GM18867 (cell line): ENCODE results near the gene CAMK2N2.

ENCODE experiments used
- ATAC-seq: cut with Tn5 transposase; IDR thresholded peaks from one replicate; pipeline ENCODE4 v1.9.1; 2021; ENCODE audit warnings: mild to moderate bottlenecking, moderate library complexity; ENCODE audit not compliant: unreplicated experiment

Gene CAMK2N2

DNA sequence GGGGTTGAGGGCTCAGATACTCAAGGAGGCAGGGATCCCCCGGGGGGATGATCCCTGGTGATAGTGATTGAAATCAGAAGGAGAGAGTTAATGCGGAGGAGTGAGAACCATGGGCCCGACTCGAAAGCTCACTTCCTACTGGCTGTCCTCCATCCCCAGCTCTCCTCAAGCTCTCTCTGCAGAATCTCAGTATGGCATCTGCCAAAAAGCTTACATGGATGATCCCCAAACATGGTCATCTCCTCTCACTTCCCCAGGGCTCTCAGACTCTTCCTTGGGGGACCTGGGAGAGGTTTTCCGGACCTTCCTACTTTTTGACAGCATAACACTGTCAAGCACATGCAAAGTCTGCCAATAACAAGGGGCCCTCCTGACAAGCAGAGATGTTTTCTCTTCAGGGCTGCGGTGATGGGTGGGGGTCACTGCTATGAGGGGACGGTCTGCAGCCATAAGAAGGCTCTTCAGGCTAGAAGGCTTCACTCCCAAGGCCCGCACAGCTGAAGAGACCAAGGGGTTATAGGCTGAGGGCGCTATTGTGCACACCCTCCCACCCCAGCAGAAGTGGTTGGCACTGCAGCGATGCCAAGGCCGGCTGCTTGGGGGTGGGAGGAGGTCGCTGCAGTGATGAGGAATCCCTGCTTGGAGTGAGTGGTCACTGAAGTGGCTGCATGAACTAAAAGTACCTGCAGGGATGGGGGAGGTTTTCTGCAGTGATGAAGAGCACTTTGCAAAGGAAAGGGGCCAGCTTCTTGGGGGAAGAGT is 32.8 kb downstream of the CAMK2N2 start:
- ATAC-seq: no peak

GRCh38 chr3:184227481-184227935 is 33.8 kb downstream of the CAMK2N2 start:
- peak; percentile 36 for ATAC-seq

DNA sequence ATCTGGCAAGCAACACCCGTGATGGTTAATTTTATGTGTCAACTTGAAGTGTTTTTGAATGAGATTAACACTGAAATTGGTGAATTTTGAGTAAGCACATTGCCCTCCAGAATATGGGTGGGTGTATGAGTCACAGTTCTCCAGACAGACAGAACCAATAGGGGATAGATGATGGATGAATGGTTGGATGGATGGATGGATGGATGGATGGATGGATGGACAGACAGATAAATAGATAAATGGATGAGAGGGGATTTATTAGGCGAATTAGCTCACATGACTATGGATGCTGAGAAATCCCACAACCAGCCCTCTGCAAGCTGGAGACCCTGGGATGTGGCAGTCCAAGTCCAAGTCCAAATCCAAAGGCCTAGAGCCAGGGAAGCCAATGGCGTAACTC is 37.4 kb downstream of the CAMK2N2 start:
- no peak for ATAC-seq

DNA sequence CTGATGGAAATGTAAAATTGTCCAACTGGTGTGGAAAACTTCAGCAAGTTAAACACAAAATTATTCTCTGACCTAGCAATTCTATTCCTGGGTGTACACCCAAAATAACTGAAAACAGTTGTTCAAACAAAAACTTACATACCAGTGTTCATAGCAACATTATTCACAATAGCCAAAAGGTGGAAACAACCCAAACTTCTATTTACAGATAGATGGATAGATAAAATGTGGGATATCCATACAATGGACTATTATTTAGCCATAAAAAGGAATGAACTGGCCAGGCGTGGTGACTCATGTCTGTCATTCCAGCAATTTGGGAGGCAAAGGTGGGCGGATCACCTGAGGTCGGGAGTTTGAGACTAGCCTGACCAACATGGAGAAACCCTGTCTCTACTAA is 38.8 kb downstream of the CAMK2N2 start:
- ATAC-seq: no peak

GRCh38 chr3:184218814-184219213 is 42.5 kb downstream of the CAMK2N2 start:
- ATAC-seq: no peak

DNA sequence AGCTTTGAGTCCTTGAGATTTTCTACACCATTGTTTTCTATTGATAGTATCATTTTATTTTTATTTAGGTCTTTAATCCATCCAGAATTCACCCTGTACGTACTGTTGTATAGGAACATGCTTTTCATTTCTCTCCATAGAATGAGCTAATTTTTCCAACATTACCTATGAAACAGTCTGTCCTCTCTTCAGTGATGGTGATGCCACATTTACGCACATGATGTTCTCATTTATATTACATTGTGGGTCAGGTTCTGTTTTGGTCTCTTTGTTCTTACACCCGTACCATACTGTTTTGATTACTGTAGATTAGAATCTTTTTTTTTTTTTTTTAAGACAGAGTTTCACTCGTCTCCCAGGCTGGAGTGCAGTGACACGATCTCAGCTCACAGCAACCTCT is 49.6 kb downstream of the CAMK2N2 start:
- no peak for ATAC-seq

GRCh38 chr3:184211297-184211696 is 50.1 kb downstream of the CAMK2N2 start:
- no peak for ATAC-seq
